ENCODE measurements around the gene CLNK. TPM values are rescaled to one million over a fixed set of nuclear protein-coding genes. Genes with fewer than 3 reads are reported as not detected.

CLNK gene
- total RNA-seq, 2 donors from 2014 or later, result not detected

DNA sequence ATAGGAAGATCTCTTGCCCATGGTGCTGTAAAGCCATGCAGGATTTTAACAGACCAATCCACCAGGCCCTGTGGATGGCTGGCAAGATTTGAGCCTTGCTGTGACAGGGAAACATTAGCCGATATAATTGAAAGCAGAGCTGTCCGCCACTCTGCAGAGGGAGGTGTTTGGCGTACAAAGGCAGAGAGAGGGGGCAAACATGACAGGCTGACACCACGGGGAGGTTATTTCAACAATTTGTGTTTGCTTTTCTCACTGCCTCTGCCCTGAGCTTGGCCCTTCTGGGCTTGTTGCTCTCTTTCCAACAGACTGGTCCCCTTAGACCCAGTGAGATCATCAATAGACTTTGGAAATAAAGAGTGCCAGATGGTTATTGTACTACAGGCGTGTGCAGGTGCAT is 59.4 kb downstream of the CLNK start:
- Histone ChIP-seq H3K9ac (ENCODE audit: extremely low read depth, low read length, poor library complexity, severe bottlenecking) (no peak overlapping the region), H3K9me3 (ENCODE audit: control insufficient read depth, low read length) (no peaks in the 10 kb centered on the region)
- H3K9me3 Mint-ChIP-seq, result no peaks in the 10 kb centered on the region

DNA sequence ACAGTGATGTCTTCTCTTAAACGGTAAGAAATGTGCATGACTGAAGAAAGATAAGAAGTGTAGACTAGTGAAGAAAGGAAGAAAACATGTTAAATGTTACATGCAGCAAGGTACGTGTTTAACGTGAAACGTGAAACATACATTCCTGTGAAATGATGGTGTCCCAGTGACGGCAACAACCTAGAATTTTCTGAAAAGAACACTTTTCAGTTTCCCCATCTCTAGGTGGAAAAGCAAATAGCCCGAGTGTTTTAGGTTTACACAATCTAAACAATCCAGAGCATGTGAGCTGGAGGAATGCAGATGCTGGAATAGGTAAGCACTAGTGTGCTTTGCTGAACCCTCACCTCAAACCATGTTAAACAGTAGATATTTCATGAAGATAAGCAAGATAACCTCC is 60.7 kb downstream of the CLNK start:
- Mint-ChIP-seq H3K27ac (no peak overlapping the region), H3K27me3 (ENCODE audit: insufficient read depth) (no peaks in the 10 kb centered on the region), H3K4me3 (no peak overlapping the region), H3K9me3 (no peaks in the 10 kb centered on the region), H3K4me1 (peaks cover 26% of the 10 kb centered on the region), H3K36me3 (ENCODE audit: low read depth) (no peaks in the 10 kb centered on the region)
- Histone ChIP-seq H3K27ac (ENCODE audit: low read depth, low read length) (no peak overlapping the region), H3K27me3 (ENCODE audit: control insufficient read depth, insufficient read depth, low read length, poor library complexity, severe bottlenecking) (no peaks in the 10 kb centered on the region), H3K9ac (ENCODE audit: extremely low read depth, low read length, poor library complexity, severe bottlenecking) (no peak overlapping the region), H3K4me1 (ENCODE audit: control insufficient read depth, insufficient read depth, low read length) (peaks cover 3% of the 10 kb centered on the region), H3K9me3 (ENCODE audit: control insufficient read depth, low read length) (no peaks in the 10 kb centered on the region), H3K36me3 (ENCODE audit: control insufficient read depth, insufficient read depth, low read length) (no peaks in the 10 kb centered on the region), H3K4me3 (ENCODE audit: low read length) (no peak overlapping the region)
- DNase-seq, result no peak
- TF ChIP-seq, protein P1, sequence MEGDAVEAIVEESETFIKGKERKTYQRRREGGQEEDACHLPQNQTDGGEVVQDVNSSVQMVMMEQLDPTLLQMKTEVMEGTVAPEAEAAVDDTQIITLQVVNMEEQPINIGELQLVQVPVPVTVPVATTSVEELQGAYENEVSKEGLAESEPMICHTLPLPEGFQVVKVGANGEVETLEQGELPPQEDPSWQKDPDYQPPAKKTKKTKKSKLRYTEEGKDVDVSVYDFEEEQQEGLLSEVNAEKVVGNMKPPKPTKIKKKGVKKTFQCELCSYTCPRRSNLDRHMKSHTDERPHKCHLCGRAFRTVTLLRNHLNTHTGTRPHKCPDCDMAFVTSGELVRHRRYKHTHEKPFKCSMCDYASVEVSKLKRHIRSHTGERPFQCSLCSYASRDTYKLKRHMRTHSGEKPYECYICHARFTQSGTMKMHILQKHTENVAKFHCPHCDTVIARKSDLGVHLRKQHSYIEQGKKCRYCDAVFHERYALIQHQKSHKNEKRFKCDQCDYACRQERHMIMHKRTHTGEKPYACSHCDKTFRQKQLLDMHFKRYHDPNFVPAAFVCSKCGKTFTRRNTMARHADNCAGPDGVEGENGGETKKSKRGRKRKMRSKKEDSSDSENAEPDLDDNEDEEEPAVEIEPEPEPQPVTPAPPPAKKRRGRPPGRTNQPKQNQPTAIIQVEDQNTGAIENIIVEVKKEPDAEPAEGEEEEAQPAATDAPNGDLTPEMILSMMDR (conservative IDR thresholded peaks at IDR 0.05), result no peak
- WGBS, 2 experiments (ENCODE audit: insufficient coverage in 1 of 2, insufficient read length in 1 of 2), result 95 to 97% methylated on average over 5 to 6 of the region's 6 CpGs

More for the DNA sequence above, 59.4 kb downstream of the CLNK start:
- no peak for DNase-seq
- no peak overlapping the region for H3K4me3 Mint-ChIP-seq
- TF ChIP-seq, protein P1 (conservative IDR thresholded peaks at IDR 0.05), result no peak
- Histone ChIP-seq H3K4me1 (ENCODE audit: control insufficient read depth, insufficient read depth, low read length) (peaks cover 2% of the 10 kb centered on the region), H3K4me3 (ENCODE audit: low read length) (no peak overlapping the region), H3K27ac (ENCODE audit: low read depth, low read length) (peak overlapping the region; percentile 25), H3K27me3 (ENCODE audit: control insufficient read depth, insufficient read depth, low read length, poor library complexity, severe bottlenecking) (no peaks in the 10 kb centered on the region), H3K36me3 (ENCODE audit: control insufficient read depth, insufficient read depth, low read length) (no peaks in the 10 kb centered on the region)
- no peak overlapping the region for H3K27ac Mint-ChIP-seq
- no peaks in the 10 kb centered on the region for H3K36me3 Mint-ChIP-seq (ENCODE audit: low read depth)
- 64 to 71% methylated on average over 3 to 5 of the region's 5 CpGs for WGBS, 2 experiments (ENCODE audit: insufficient coverage in 1 of 2, insufficient read length in 1 of 2)
- H3K4me1 Mint-ChIP-seq, result peaks cover 14% of the 10 kb centered on the region
- no peaks in the 10 kb centered on the region for H3K27me3 Mint-ChIP-seq (ENCODE audit: insufficient read depth)

DNA sequence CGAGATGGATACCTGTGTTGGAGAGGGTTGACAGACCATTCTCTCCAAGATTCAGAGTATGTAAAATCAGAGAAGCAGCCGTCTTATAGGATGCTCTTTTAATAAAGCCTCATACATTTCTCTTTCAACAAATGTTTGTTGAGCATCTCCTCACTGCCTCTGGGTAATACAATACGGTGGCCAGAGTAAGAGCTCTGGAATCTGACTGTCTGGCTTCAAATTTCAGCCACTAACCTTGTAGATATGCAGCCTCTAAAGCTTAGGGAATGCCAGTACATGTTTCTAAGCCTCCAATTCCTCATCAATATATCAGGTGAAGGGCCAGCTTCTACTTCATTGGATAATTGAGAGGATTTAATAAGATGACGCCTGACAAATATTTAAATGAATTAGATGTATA is 61.3 kb downstream of the CLNK start:
- no peaks in the 10 kb centered on the region for H3K27me3 Mint-ChIP-seq (ENCODE audit: insufficient read depth)
- H3K4me3 ChIP-seq (ENCODE audit: low read length), result no peak overlapping the region
- 85 to 87% methylated on average over 3 to 4 of the region's 4 CpGs for WGBS, 2 experiments (ENCODE audit: insufficient coverage in 1 of 2, insufficient read length in 1 of 2)
- H3K27ac ChIP-seq (ENCODE audit: low read depth, low read length), result no peak overlapping the region
- no peaks in the 10 kb centered on the region for H3K36me3 ChIP-seq (ENCODE audit: control insufficient read depth, insufficient read depth, low read length)
- no peak overlapping the region for H3K9ac ChIP-seq (ENCODE audit: extremely low read depth, low read length, poor library complexity, severe bottlenecking)
- TF ChIP-seq, protein P1 (conservative IDR thresholded peaks at IDR 0.05), result no peak
- H3K27ac Mint-ChIP-seq, result no peak overlapping the region
- H3K9me3 ChIP-seq (ENCODE audit: control insufficient read depth, low read length), result no peaks in the 10 kb centered on the region
- peaks cover 3% of the 10 kb centered on the region for H3K4me1 ChIP-seq (ENCODE audit: control insufficient read depth, insufficient read depth, low read length)
- H3K36me3 Mint-ChIP-seq (ENCODE audit: low read depth), result no peaks in the 10 kb centered on the region
- no peaks in the 10 kb centered on the region for H3K27me3 ChIP-seq (ENCODE audit: control insufficient read depth, insufficient read depth, low read length, poor library complexity, severe bottlenecking)
- no peak for DNase-seq
- peaks cover 26% of the 10 kb centered on the region for H3K4me1 Mint-ChIP-seq
- H3K9me3 Mint-ChIP-seq, result no peaks in the 10 kb centered on the region
- no peak overlapping the region for H3K4me3 Mint-ChIP-seq
